Heart left ventricle (tissue), 16 donors: ENCODE measurements around the gene TBL1X. TPM values are rescaled to one million over a fixed set of nuclear protein-coding genes. Genes with fewer than 3 reads are reported as not detected.

Source experiments
- ATAC-seq, 4 donors: fragments of 200-7000 bp; cut with Tn5 transposase; one replicate each; pipeline ENCODE4 v1.9.1; 2020 to 2022; ENCODE audit warnings: moderate library complexity in 4 of 4, mild to moderate bottlenecking in 3 of 4, moderate number of reproducible peaks in 1 of 4
- DNase-seq, 5 donors: peaks; one replicate each; pipeline ENCODE4 v3.0.0-alpha.2; 2020
- H3K27ac ChIP-seq, 12 donors: fragments of 200-600 bp; sonication (generic) in 4 of 12; one replicate each; pipeline versions ENCODE4 v1.5.0 to v1.8.0; 2016 to 2022; ENCODE audit warnings: mild to moderate bottlenecking in 2 of 12
- H3K27me3 ChIP-seq, 9 donors: fragments of 200-600 bp; sonication (generic) in 2 of 9; one replicate each; pipeline versions ENCODE4 v1.5.1 to v1.8.0; 2016 to 2022; ENCODE audit warnings: mild to moderate bottlenecking in 3 of 9
- H3K36me3 ChIP-seq, 9 donors: fragments of 200-600 bp; sonication (generic) in 2 of 9; one replicate each; pipeline versions ENCODE4 v1.5.0 to v1.8.0; 2018 to 2022; ENCODE audit warnings: mild to moderate bottlenecking in 2 of 9
- H3K4me1 ChIP-seq, 12 donors: fragments of 200-600 bp; sonication (generic) in 4 of 12; one replicate each; pipeline versions ENCODE4 v1.5.0 to v1.8.0; 2016 to 2022; ENCODE audit warnings: mild to moderate bottlenecking in 3 of 12
- H3K4me3 ChIP-seq, 12 donors: fragments of 200-600 bp; sonication (generic) in 4 of 12; one replicate each; pipeline versions ENCODE4 v1.5.0 to v1.8.0; 2017 to 2022; ENCODE audit warnings: mild to moderate bottlenecking in 9 of 12, moderate library complexity in 4 of 12
- H3K9me3 ChIP-seq, 12 donors: fragments of 200-600 bp; sonication (generic) in 4 of 12; one replicate each; pipeline versions ENCODE4 v1.5.0 to v1.8.0; 2016 to 2022; ENCODE audit warnings: mild to moderate bottlenecking in 1 of 12
- POLR2A ChIP-seq, 2 donors: fragments of 450-650 bp; IDR thresholded peaks; one replicate each; pipeline ENCODE4 v1.6.1; 2017; ENCODE audit warnings: antibody characterized with exemption in 2 of 2, mild to moderate bottlenecking in 2 of 2, moderate library complexity in 2 of 2
- WGBS, 4 donors: extraction: QIAGEN DNeasy Blood & Tissue Kit in 2 of 4; methylation state at CpG; one replicate each; pipeline versions ENCODE4 v1.1.5 to v1.1.7; 2013 to 2018; 5-methylcytosine and 5-hydroxymethylcytosine counted together
- intact Hi-C, 10 donors: fragments of 100-400 bp; cut with DNase I; formaldehyde crosslinking; loops; one replicate each; pipeline versions ENCODE4 v1.11.1 to v1.14.2; 2022
- polyA plus RNA-seq, 2 donors: library from polyadenylated mRNA; stranded (reverse); fragments of 200-250 nt; gene quantifications; one replicate each; pipeline ENCODE4 v1.2.3, GENCODE V29; 2013
- total RNA-seq, 9 donors: library from RNA; depleted of rRNA in 2 of 9; stranded (reverse); fragments of >200 nt in 2 of 9; fragmentation: NEBNext Ultra II Directional in 3 of 9; extraction: Animal tissue kit (Norgen Biotek cat#: 25700) in 3 of 9; gene quantifications; one replicate each; pipeline versions ENCODE4 v1.1.0 to v1.2.4, GENCODE V29; 2016 to 2023
- TF ChIP-seq, protein P1 (sequence below), 12 donors: fragments of 200-600 bp; sonication (generic) in 4 of 12; IDR thresholded peaks; one replicate each; pipeline versions ENCODE4 v1.5.0 to v1.8.0; 2018 to 2022; ENCODE audit warnings: antibody characterized with exemption in 12 of 12, mild to moderate bottlenecking in 5 of 12
- donor health status: ischemic (EF 13 %, LVEDD 7.1; RV severe dilation, severe dysfunction).
- donor health status: healthy with polysubstance abuse.
- donor health status: DM: no; HTN: yes; CAD: no.
- donor health status: DM: no; HTN: no; CAD: no.
- donor health status: ischemic (EF 25% LVEDD 6.9; RV normal size, moderate dysfunction).
- donor health status: ischemic (EF 25% LVEDD 5.7; RV mildly dilated, moderate dysfunction).
- donor health status: healthy.
- donor health status: DM: yes; HTN: yes; CAD: no.
- donor health status: ischemic (EF 35%, LVEDD 5.7; RV mildly dilated, moderate dysfunction).
- donor health status: nonischemic (EF 11% LVEDD 7.7; RV severe dilation, severe dysfunction).
- donor health status: DM: yes; HTN: yes; CAD: no.
- donor health status: PGD.
- donor health status: ischemic (EF 29% LVEDD 5.4; RV normal size, mild dysfunction).
- donor health status: nonischemic (EF 23%, LVEDD 6.1; RV moderate dilation, normal function).

The TBL1X gene
- total and polyA plus RNA-seq, 11 donors: 2.4 to 30.7 (median 9.7) TPM

DNA sequence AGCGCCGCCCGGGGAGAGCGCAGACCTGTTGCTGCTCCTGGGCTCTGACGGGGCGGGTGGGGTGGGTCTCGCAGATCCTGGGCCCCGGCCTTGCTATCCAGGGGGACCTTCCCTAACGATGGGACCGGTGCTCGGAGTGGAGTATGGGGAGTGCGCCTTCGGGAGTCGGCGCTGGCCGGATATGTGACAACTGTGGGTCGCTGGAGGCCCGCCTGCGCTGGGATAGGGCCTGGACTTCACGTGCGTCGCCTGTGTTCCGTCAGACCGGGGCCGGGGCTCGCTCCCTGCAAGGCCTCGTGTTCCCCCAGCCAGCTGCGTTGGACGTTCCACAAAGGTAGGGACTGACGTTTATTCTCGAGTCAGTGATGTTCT lies 1.3 kb downstream of the TBL1X start:
- Histone ChIP-seq H3K4me3 (peak overlapping the region; percentile 63 to 84 (median 71)), H3K27ac (peak overlapping the region in 7 of 12 donors; percentile 39 to 86 (median 79)), H3K27me3 (peaks cover 0 to 60% (median 0%) of the 10 kb centered on the region in 9 donors), H3K4me1 (peaks cover 0 to 39% (median 12%) of the 10 kb centered on the region in 12 donors), H3K9me3 (no peaks in the 10 kb centered on the region), H3K36me3 (no peaks in the 10 kb centered on the region)
- peak in 3 of 4 donors; percentile 53 to 55 (median 55) for ATAC-seq
- 1 to 6% (median 2%) methylated on average over 10 to 31 of the region's 31 CpGs for WGBS, 4 donors
- intact Hi-C loops: loop anchor here in 7 of 10 donors (5.0 to 10.0 kb wide), 8 partner anchors 51 to 491 kb away; no protein-coding TSS in a partner anchor
- peak; percentile 49 to 64 (median 52) for DNase-seq
- no peak for TF ChIP-seq POLR2A (IDR thresholded peaks at IDR 0.05)
- TF ChIP-seq, protein P1, sequence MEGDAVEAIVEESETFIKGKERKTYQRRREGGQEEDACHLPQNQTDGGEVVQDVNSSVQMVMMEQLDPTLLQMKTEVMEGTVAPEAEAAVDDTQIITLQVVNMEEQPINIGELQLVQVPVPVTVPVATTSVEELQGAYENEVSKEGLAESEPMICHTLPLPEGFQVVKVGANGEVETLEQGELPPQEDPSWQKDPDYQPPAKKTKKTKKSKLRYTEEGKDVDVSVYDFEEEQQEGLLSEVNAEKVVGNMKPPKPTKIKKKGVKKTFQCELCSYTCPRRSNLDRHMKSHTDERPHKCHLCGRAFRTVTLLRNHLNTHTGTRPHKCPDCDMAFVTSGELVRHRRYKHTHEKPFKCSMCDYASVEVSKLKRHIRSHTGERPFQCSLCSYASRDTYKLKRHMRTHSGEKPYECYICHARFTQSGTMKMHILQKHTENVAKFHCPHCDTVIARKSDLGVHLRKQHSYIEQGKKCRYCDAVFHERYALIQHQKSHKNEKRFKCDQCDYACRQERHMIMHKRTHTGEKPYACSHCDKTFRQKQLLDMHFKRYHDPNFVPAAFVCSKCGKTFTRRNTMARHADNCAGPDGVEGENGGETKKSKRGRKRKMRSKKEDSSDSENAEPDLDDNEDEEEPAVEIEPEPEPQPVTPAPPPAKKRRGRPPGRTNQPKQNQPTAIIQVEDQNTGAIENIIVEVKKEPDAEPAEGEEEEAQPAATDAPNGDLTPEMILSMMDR (IDR thresholded peaks at IDR 0.05): no peak

DNA sequence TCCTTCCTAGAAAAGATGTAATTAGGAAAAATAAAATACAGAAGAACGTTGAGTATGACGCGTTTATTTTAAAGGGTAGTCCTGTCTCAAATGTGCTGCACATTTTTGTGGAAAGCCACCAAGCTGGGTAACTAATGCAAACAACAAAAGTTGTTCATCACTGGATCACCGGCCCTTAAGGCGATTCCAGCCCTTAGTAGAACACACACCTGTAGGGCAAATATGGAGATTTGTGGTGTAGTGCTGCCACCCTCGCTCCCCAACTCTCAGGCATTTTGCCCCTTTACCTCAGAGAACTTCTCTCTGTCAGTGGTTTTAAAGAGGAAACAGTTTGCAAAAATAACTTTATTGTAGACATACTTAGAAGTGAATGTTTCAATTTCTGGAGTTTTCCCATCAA lies 1.9 kb downstream of the TBL1X start:
- intact Hi-C loops: loop anchor here in 7 of 10 donors (5.0 to 10.0 kb wide), 8 partner anchors 51 to 492 kb away; no protein-coding TSS in a partner anchor
- peaks cover 0 to 66% (median 0%) of the 10 kb centered on the region in 9 donors for H3K27me3 ChIP-seq
- H3K27ac ChIP-seq: no peak overlapping the region
- H3K4me3 ChIP-seq: peak overlapping the region in 8 of 12 donors; percentile 65 to 84 (median 72)
- no peak for DNase-seq
- 55 to 83% (median 63%) methylated on average over 6 of the region's 6 CpGs for WGBS, 4 donors
- TF ChIP-seq POLR2A (IDR thresholded peaks at IDR 0.05): no peak
- TF ChIP-seq, protein P1 (IDR thresholded peaks at IDR 0.05): no peak
- peaks cover 0 to 39% (median 12%) of the 10 kb centered on the region in 12 donors for H3K4me1 ChIP-seq
- no peak for ATAC-seq
- no peaks in the 10 kb centered on the region for H3K9me3 ChIP-seq
- H3K36me3 ChIP-seq: no peaks in the 10 kb centered on the region

DNA sequence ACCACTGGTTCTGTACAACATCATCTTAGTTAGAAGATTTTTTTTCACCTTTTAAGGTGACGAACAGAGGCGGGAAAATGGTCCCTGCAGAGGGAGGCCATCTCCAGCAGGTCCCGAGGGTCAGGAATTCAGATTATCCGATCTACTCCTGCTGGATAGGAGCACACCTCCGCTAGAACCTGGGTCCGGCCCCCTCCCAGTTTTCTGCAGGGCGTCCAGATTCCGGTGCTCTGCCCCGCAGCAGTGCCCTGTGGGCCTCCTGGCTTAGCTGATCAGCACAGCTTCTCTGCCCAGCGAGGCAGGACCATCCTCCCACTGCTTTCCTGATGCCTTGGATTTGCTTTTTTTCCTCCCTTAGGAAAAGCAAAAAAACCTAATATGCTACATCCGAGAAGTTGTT lies 2.3 kb downstream of the TBL1X start:
- ATAC-seq (no peak), DNase-seq (no peak)
- TF ChIP-seq, protein P1 (IDR thresholded peaks at IDR 0.05): no peak
- no peak for TF ChIP-seq POLR2A (IDR thresholded peaks at IDR 0.05)
- H3K27ac ChIP-seq: no peak overlapping the region
- peak overlapping the region in 1 of 12 donors; percentile 77 for H3K4me3 ChIP-seq
- H3K9me3 ChIP-seq: no peaks in the 10 kb centered on the region
- 54 to 92% (median 77%) methylated on average over 11 of the region's 11 CpGs for WGBS, 4 donors
- H3K36me3 ChIP-seq: no peaks in the 10 kb centered on the region
- H3K27me3 ChIP-seq: peaks cover 0 to 70% (median 0%) of the 10 kb centered on the region in 9 donors
- intact Hi-C loops: loop anchor here in 7 of 10 donors (5.0 to 10.0 kb wide), 8 partner anchors 50 to 492 kb away; no protein-coding TSS in a partner anchor
- peaks cover 0 to 38% (median 12%) of the 10 kb centered on the region in 12 donors for H3K4me1 ChIP-seq

DNA sequence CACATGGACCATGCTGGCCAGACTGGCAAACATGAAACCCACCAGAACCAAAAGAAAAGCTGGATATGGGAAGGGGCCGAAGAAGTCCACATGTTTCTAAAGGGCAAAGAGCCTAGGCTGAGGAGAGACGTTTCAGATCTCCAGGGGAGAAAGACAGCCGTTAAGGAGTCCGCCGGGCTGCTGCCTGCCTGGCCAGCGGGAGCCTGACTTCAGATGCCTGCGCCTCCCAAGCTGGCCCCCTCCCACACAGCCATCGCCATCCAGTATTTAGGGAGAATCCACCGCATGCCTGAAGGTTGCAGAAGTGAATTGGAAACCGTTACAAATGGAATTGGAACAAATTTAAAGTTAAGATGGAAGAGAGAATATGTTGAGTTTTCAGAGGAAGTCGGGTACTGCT lies 2.9 kb downstream of the TBL1X start:
- no peak for TF ChIP-seq POLR2A (IDR thresholded peaks at IDR 0.05)
- TF ChIP-seq, protein P1 (IDR thresholded peaks at IDR 0.05): no peak
- Histone ChIP-seq H3K9me3 (no peaks in the 10 kb centered on the region), H3K4me3 (no peak overlapping the region), H3K4me1 (peaks cover 0 to 32% (median 12%) of the 10 kb centered on the region in 12 donors), H3K27me3 (peaks cover 0 to 66% (median 0%) of the 10 kb centered on the region in 9 donors), H3K36me3 (no peaks in the 10 kb centered on the region), H3K27ac (no peak overlapping the region)
- ATAC-seq (no peak), DNase-seq (no peak)
- 39 to 81% (median 69%) methylated on average over 11 of the region's 11 CpGs for WGBS, 4 donors
- intact Hi-C loops: loop anchor here in 7 of 10 donors (5.0 to 10.0 kb wide), 8 partner anchors 50 to 493 kb away; no protein-coding TSS in a partner anchor
